Measurements from ENCODE around the gene NOX5.

NOX5 gene

DNA sequence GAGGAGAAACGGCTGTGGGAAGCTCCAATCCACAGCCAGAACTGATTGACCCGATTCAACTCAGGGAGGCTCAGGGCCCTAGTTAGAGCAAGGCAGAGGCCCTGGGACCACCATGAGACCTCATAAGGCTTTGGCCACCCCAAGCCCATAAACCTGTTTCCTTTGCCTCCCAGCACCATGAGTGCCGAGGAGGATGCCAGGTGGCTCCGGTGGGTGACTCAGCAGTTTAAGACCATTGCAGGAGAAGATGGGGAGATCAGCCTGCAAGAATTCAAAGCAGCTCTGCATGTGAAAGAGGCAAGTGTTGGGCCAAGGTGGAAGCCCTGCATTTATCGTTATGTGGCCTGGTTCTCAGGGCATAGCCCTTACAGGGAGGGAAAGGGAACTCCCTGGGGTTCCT lies 11.9 kb downstream of the NOX5 start:
- DNase-seq, result no peak

GRCh38 chr15:69027976-69028518 lies 13.6 kb downstream of the NOX5 start:
- no peak for DNase-seq

DNA sequence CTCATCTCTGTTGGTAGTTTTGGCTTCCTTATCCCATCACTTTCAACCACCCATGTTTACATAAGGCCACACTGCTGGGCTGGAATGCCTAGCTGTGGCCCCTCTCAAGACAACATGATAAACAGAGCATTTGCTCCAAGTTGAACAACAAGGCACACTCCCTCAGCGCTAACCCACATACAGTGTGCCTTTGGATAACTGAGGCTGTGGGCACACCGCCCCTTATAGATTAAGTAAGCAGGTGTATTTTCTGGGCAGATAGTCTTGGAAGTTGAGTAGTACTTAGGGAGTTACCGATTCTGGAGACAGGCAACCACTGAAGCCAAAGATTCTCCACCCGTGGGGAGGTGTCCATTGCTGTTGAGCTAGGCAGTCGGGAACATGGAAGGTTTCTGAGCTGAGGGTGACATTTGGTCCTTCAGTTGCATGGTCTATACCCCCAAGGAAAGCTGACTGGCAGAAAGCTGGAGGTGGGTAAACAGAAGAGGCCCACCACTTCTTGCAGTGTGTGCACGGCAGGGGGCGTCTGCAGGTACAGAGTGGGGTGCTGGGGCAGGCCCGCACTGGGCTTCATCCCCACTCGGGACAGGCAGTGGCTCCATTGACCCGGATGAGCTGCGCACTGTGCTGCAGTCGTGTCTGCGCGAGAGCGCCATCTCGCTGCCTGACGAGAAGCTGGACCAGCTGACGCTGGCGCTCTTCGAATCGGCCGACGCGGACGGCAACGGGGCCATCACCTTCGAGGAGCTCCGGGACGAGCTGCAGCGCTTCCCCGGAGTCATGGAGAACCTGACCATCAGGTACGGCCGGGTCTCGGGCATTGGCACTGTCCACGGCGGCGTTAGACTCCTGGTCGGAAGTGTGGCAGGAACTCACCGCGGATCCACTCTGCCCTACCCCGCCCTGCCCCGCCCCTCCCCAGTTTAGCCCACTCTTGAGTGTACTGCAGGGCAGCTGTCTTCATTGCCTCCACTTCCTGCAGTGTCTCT lies 16.8 kb downstream of the NOX5 start:
- peak; percentile 55 for DNase-seq

DNA sequence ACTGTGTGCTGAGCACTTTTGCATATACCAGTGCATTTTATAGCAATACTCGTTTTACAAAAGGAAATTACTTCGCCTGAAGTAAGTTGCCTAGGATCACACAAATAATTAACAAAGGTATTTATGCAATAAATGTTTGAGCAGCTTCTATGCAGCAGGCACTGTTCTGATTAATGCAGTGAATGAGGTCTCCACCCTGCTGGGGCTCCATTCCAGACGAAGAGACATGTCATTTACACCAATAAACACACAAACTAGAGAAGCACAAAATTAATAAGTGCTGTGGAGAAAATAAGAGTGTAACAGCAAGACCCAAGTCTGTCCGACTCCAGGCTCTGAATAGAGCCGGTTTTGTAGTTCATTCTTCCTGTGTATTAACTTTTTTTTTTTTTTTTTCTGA lies 17.5 kb downstream of the NOX5 start:
- DNase-seq, result no peak

DNA sequence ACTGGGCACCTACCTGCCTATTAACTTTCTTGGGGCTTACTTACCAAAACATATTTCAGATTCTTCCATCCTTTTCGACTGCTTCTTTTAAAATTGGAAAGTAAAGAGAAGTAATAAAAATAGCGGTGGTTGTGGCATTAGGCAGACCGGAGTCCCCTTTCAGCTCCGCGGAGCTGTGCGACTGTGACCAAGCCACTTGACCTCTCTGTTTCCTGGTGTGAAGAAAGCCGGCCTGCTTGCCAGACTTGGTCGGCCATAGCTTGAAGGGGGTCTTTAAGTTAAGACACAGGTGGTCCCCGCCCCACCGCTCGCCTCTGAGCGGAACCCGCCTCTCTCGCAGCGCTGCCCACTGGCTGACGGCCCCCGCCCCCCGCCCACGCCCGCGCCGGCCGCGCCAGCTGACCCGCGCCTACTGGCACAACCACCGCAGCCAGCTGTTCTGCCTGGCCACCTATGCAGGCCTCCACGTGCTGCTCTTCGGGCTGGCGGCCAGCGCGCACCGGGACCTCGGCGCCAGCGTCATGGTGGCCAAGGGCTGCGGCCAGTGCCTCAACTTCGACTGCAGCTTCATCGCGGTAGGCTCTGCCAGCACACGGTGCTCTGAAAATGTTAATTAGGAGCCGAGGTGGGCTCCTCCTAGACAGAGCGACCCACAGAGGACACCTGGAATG lies 18.3 kb downstream of the NOX5 start:
- no peak for DNase-seq

DNA sequence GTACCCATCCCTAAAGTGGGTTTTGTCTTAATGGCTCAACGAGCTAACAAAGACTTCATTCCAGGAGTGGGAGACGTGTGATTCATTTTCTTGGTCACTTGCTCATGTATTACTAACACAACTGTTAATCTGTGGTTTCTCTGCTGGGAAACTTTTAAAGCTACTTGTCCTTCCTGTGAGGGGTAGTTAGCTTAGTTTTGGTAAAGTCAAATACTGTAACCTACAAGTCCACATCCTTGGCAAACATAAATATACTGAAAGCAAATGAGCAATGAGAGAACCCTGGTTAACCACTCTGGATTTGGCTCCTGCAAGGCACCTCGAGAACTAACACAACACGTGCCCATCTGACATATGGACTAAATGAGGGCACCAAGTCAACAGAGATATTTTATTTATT lies 19.9 kb downstream of the NOX5 start:
- DNase-seq, result no peak

GRCh38 chr15:69035205-69035917 lies 20.9 kb downstream of the NOX5 start:
- DNase-seq, result peak; percentile 52

DNA sequence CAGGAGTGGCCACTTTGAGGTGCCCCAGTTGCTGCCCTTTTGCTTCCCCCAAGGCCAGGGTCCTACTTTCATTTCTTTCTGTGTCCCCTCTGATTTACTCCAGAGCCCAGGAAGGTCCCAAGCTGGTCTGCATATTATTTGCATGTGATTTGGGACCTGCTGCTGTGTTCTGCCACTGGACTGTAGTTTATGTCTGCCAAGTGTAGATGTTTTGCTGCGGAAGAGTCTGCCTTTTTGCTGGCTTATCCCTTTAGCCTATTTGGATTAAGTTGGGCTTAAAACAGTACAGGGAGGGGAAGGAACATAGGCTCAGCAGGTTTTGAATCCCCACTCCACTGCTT lies 21.4 kb downstream of the NOX5 start:
- no peak for DNase-seq

DNA sequence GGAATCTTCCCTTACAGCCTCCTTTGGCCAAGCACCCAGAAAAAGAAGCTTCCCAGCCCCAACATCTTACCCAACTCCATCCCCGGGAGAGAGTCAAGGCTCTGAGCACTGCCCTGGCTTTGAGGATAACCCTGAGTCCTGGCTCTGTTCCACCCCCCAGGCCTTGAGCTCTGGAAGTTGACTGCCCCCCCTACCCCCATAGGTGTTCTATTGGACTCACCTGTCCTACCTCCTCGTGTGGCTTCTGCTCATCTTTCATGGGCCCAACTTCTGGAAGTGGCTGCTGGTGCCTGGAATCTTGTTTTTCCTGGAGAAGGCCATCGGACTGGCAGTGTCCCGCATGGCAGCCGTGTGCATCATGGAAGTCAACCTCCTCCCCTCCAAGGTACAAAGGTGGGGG lies 22.3 kb downstream of the NOX5 start:
- no peak for DNase-seq

DNA sequence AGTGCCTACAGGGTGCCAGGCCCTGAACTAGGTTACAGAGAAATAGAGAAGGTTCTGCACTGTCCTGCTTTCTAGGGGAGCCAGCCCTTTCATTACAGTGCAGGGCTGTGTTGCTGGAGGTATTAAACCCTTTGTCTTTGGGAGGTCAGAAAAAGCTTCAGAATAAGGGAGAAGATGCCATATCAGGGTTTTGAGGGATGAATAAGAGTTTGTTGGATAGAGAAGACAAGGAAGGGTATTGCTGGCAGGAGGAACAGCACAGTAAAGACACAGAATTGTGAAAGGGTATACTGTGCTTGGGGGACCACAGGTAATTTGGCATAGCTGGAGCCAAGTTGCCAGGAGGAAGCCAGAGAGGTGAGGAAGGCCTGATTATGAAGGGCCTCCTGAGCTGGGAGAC lies 23.0 kb downstream of the NOX5 start:
- DNase-seq, result no peak

- DNase-seq, result no peak
Measured at GRCh38 chr15:69037977-69038376, 23.5 kb downstream of the NOX5 start.

GRCh38 chr15:69038508-69038907 lies 24.0 kb downstream of the NOX5 start:
- DNase-seq, result no peak

GRCh38 chr15:69039516-69040225 lies 25.2 kb downstream of the NOX5 start:
- no peak for DNase-seq

- no peak for DNase-seq
Measured at GRCh38 chr15:69042531-69042930, 28.0 kb downstream of the NOX5 start.

GRCh38 chr15:69045802-69046201 lies 31.3 kb downstream of the NOX5 start:
- DNase-seq, result no peak

DNA sequence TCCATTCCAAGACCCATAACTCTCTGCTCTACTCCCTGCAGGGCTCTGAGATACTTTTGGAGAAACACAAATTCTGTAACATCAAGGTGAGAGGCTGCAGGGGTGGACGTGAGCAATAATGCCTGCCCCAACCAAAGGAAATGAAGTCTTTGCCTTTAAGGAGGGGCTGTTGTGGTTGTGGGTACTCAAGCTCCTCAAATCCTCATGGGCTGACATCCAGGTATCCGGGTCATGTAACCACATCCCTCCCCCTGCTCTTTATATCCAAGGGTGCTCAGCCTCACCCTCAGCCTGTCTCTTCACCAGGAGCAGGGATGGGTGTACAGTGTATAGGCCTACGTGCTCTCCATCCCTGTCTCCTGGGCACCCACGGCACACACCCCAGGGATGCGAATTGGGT lies 32.3 kb downstream of the NOX5 start:
- DNase-seq, result no peak

DNA sequence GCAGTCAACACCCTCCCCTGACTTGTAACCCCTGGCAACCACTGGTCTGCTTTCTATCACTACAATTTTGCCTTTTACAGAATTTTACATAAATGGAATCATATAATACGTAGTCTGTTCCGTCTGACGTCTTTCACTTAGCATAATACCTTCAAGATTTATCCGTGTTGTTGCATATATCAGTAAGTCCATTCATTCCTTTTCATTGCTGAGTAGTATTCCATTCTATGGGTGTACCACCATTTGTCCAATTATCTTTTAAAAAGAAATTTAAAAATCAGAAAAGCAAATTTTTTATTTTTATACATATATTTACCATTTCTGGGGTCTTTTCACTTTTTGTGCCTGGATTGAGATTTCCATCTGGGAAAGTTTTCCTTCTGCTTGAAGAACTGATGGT lies 35.5 kb downstream of the NOX5 start:
- DNase-seq, result no peak

DNA sequence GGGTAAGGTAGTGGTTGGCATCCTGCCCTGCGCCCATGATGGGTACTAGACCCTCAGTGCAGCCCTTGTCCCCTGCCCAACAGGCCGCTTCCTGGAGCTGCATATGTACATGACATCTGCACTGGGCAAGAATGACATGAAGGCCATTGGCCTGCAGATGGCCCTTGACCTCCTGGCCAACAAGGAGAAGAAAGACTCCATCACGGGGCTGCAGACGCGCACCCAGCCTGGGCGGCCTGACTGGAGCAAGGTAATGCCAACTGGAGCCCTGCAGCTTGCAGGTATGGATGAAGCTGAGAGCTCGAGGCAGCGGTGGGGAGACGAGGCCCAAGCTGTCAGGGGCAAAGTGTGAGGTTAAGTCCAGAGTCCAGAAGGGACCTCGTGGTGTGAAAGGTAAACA lies 40.8 kb downstream of the NOX5 start:
- no peak for DNase-seq

DNA sequence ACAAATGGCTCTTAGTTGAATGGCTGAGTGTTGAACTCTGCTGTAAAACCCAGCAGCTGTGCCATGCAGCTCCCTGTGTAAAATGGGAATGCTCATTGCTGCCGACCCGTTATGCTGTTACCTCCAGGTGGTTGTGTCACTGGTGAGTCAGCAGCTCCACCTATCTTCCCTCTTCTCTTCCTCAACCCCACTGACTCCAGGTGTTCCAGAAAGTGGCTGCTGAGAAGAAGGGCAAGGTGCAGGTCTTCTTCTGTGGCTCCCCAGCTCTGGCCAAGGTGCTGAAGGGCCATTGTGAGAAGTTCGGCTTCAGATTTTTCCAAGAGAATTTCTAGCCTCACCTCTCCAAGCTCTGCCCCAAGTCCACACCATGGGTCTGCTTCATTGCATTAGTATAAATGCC lies 41.9 kb downstream of the NOX5 start:
- DNase-seq, result peak; percentile 9

DNA sequence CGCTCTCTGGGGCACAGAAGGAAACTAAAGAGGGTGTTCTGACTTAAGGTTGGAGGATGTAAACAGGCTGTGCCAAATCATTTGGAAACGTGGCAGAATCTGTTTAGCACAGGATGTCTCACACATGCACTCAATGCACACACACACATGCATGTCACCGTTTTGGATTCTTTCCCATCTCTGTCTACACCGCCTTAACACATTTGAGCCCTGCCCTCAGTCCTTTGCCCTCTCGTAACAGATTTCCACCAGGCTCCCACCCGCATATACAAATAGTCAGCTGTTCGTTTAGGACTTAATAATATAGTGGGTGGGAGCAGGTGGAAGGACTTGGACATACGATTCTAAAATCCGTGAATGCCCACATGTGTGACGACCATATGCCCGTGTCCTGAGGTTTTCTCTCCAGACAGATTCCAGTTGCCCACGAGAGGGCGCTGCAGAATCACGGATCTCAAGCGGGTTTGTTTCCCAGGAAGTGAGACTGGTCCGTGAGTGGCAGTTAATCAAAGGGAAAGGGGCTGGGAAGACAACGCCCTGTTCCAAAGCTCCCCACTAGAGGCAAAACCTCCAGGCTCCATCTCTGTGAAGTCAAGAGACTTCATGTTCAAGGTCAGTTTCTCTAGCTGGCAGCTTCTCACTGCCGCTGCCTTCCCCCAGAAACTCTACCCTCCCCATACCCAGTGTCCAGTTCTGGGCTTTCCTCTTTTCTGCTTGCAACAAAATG lies 44.5 kb downstream of the NOX5 start:
- DNase-seq, result peak; percentile 77

DNA sequence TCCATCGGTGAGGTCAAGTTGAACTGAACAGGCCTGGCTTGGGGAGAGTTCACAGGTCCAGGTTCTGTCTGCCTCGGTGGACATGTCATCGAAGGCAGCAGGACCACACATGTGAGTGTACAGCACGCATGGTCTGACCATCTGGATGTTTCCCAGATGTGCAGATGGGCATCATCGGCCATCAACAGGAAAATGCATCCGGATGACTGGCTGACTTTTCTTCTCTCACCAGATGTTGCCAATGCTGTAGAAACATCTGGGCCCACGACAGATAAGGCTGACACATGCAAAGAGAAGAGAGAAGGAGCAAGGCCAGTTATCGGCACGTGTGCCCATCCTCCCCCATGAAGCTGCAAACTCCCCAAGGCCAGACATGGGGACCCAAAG lies 45.1 kb downstream of the NOX5 start:
- DNase-seq, result no peak

- no peak for DNase-seq
Measured at GRCh38 chr15:69060041-69060481, 45.6 kb downstream of the NOX5 start.

All from NCI-H526 treated with DMSO at 0.1 percent for 48 hours (cell line).